HCT116 (cell line): ENCODE data around the gene MEIS1. TPM values are rescaled to one million over a fixed set of nuclear protein-coding genes. Genes with fewer than 3 reads are reported as not detected.

Experiments used
- ATAC-seq: fragments of 200-7000 bp; cut with Tn5 transposase; 2 replicates; pipeline ENCODE4 v1.9.1; 2020; ENCODE audit warnings: mild to moderate bottlenecking, moderate library complexity
- BruUV-seq: library from RNA; stranded (reverse); fragments of 400-500 nt; replicated peaks from 2 replicates; lab custom pipeline; 2021; lab: Mats Ljungman, UMichigan
- CTCF ChIA-PET: fragments of 300-600 bp; sonication (Branson Sonifier 250); formaldehyde crosslinking; loops from one replicate; lab custom pipeline; 2021; ENCODE audit warnings: antibody characterized with exemption; lab: Charles Lee
- POLR2A ChIA-PET: fragments of 300-600, 350-600 bp; sonication (Branson Sonifier 250); formaldehyde crosslinking; loops from one replicate; lab custom pipeline; 2021; ENCODE audit warnings: antibody characterized with exemption; lab: Charles Lee
- RAD21 ChIA-PET, 2 experiments: fragments of 300-600 bp; sonication (Branson Sonifier 250); formaldehyde crosslinking; loops; one replicate each; lab custom pipeline; 2023; ENCODE audit warnings: low total read pairs in 2 of 2; ENCODE audit not compliant: uncharacterized antibody in 2 of 2, unreplicated experiment in 2 of 2, low non-redundant PET in 1 of 2; lab: Charles Lee
- DNase-seq: peaks from one replicate; pipeline ENCODE4 v3.0.0-alpha.2; 2010; ENCODE audit warnings: low read depth, low spot score
- H2AFZ ChIP-seq: fragments of 200-600 bp; shearing (Covaris generic), sonication (generic); 2 replicates; pipeline ENCODE4 v1.6.1; 2017; ENCODE audit warnings: low read depth, mixed run types, mixed read lengths, antibody characterized with exemption, low read length; ENCODE audit not compliant: poor library complexity, severe bottlenecking
- H3K27ac ChIP-seq: 2 replicates; pipeline ENCODE4 v1.5.1; 2012; ENCODE audit warnings: low read depth, low read length
- H3K27me3 ChIP-seq: fragments of 200-600 bp; sonication (generic); 2 replicates; pipeline ENCODE4 v1.6.1; 2016; ENCODE audit warnings: mixed run types, low read length, mixed read lengths; ENCODE audit not compliant: insufficient read depth
- H3K36me3 ChIP-seq, 2 experiments: fragments of 200-500 bp in 1 of 2; fragments of 200-600 bp in 1 of 2; sonication (Bioruptor generic) in 1 of 2; sonication (generic) in 1 of 2; 2 replicates each; pipeline versions ENCODE4 v1.5.1 to v1.6.1; 2014 to 2016; ENCODE audit warnings: low read length in 2 of 2, inconsistent platforms in 1 of 2, mixed read lengths in 1 of 2, mixed run types in 1 of 2; ENCODE audit not compliant: insufficient read depth in 2 of 2, control insufficient read depth in 1 of 2
- H3K4me1 ChIP-seq, 2 experiments: fragments of 200-600 bp in 1 of 2; sonication (generic) in 1 of 2; 2 replicates each; pipeline versions ENCODE4 v1.5.1 to v1.6.1; 2012 to 2017; ENCODE audit warnings: low read length in 2 of 2, inconsistent platforms in 1 of 2, mild to moderate bottlenecking in 1 of 2, mixed read lengths in 1 of 2, mixed run types in 1 of 2, moderate library complexity in 1 of 2; ENCODE audit not compliant: insufficient read depth in 2 of 2, control insufficient read depth in 1 of 2
- H3K4me2 ChIP-seq: fragments of 200-600 bp; sonication (generic); 2 replicates; pipeline ENCODE4 v1.6.1; 2017; ENCODE audit warnings: mixed run types, low read length, mixed read lengths
- H3K4me3 ChIP-seq, 2 experiments: fragments of 200-600 bp in 1 of 2; sonication (generic) in 1 of 2; replicated peaks in 1 of 2; 2 replicates each; pipeline ENCODE4 v1.5.1; 2011 to 2016; ENCODE audit warnings: low read length in 2 of 2, control low read depth in 1 of 2, low read depth in 1 of 2, mild to moderate bottlenecking in 1 of 2, mixed read lengths in 1 of 2, mixed run types in 1 of 2
- H3K79me2 ChIP-seq: fragments of 200-600 bp; sonication (generic); 2 replicates; pipeline ENCODE4 v1.6.1; 2017; ENCODE audit warnings: mild to moderate bottlenecking, mixed run types, low read length, moderate library complexity, mixed read lengths; ENCODE audit not compliant: insufficient read depth
- H3K9ac ChIP-seq: fragments of 200-600 bp; sonication (generic); 2 replicates; pipeline ENCODE4 v1.6.1; 2016; ENCODE audit warnings: low read length, mixed read lengths
- H3K9me2 ChIP-seq: fragments of 200-600 bp; sonication (generic), shearing (Covaris generic); 2 replicates; pipeline ENCODE4 v1.6.1; 2017; ENCODE audit warnings: mixed run types, mild to moderate bottlenecking, moderate library complexity; ENCODE audit not compliant: insufficient read depth
- H3K9me3 ChIP-seq, 2 experiments: fragments of 200-500 bp in 1 of 2; fragments of 200-600 bp in 1 of 2; sonication (Bioruptor generic) in 1 of 2; sonication (generic) in 1 of 2; 2 replicates each; pipeline ENCODE4 v1.6.1; 2014 to 2017; ENCODE audit warnings: low read length in 2 of 2, mixed read lengths in 2 of 2, inconsistent platforms in 1 of 2, low read depth in 1 of 2, mild to moderate bottlenecking in 1 of 2, mixed run types in 1 of 2, moderate library complexity in 1 of 2; ENCODE audit not compliant: control insufficient read depth in 1 of 2, insufficient read depth in 1 of 2
- H4K20me1 ChIP-seq: fragments of 200-600 bp; sonication (generic), shearing (Covaris generic); 2 replicates; pipeline ENCODE4 v1.6.1; 2017; ENCODE audit warnings: mixed run types, mild to moderate bottlenecking, moderate library complexity; ENCODE audit not compliant: insufficient read depth
- ATF3 ChIP-seq: IDR thresholded peaks from 2 replicates; pipeline ENCODE4 v1.6.1; 2012
- CBX3 ChIP-seq: IDR thresholded peaks from 2 replicates; pipeline ENCODE4 v1.6.1; 2012; ENCODE audit warnings: low read depth
- EGR1 ChIP-seq: IDR thresholded peaks from 2 replicates; pipeline ENCODE4 v1.6.1; 2012; ENCODE audit warnings: low read depth
- ELF1 ChIP-seq: IDR thresholded peaks from 2 replicates; pipeline ENCODE4 v1.6.1; 2012; ENCODE audit warnings: low read depth, borderline replicate concordance
- EZH2 ChIP-seq: fragments of 200-600 bp; sonication (generic); IDR thresholded peaks from 2 replicates; pipeline ENCODE4 v1.6.1; 2017; ENCODE audit warnings: antibody characterized with exemption, mixed run types
- EZH2phosphoT487 ChIP-seq: fragments of 200-600 bp; IDR thresholded peaks from 2 replicates; pipeline ENCODE4 v1.6.1; 2018; ENCODE audit warnings: antibody characterized with exemption, borderline replicate concordance
- FOSL1 ChIP-seq: IDR thresholded peaks from 2 replicates; pipeline ENCODE4 v1.6.1; 2012; ENCODE audit warnings: low read depth
- JUND ChIP-seq: IDR thresholded peaks from 2 replicates; pipeline ENCODE4 v1.6.1; 2012
- POLR2A ChIP-seq: IDR thresholded peaks from 2 replicates; pipeline ENCODE4 v1.7.0; 2011; ENCODE audit warnings: borderline replicate concordance; ENCODE audit not compliant: insufficient read depth, insufficient read length; ENCODE audit errors: extremely low read depth
- RAD21 ChIP-seq: IDR thresholded peaks from 2 replicates; pipeline ENCODE4 v1.6.1; 2012; ENCODE audit warnings: low read depth, mild to moderate bottlenecking
- REST ChIP-seq: IDR thresholded peaks from 2 replicates; pipeline ENCODE4 v1.6.1; 2012; ENCODE audit warnings: low read depth
- SIN3A ChIP-seq: IDR thresholded peaks from 2 replicates; pipeline ENCODE4 v1.6.1; 2012; ENCODE audit warnings: low read depth
- SP1 ChIP-seq: IDR thresholded peaks from 2 replicates; pipeline ENCODE4 v1.6.1; 2012; ENCODE audit warnings: low read depth
- SRF ChIP-seq: IDR thresholded peaks from 2 replicates; pipeline ENCODE4 v1.6.1; 2012; ENCODE audit warnings: low read depth
- TCF7L2 ChIP-seq: IDR thresholded peaks from 2 replicates; pipeline ENCODE4 v1.7.0; 2011; ENCODE audit warnings: borderline replicate concordance, inconsistent platforms; ENCODE audit not compliant: insufficient read depth, insufficient read length; ENCODE audit errors: extremely low read depth
- YY1 ChIP-seq: IDR thresholded peaks from 2 replicates; pipeline ENCODE4 v1.6.1; 2011; ENCODE audit warnings: low read length, low read depth, moderate library complexity, mild to moderate bottlenecking; ENCODE audit not compliant: insufficient replicate concordance; ENCODE audit errors: extremely low read depth
- ZFX ChIP-seq: fragments of 450-650 bp; IDR thresholded peaks from 2 replicates; pipeline ENCODE4 v1.6.1; 2017
- intact Hi-C: fragments of 100-400 bp; cut with micrococcal nuclease; formaldehyde crosslinking; loops from 2 replicates; pipeline ENCODE4 v1.10.0; 2022
- total RNA-seq: library from RNA; stranded (reverse); gene quantifications from one replicate; pipeline ENCODE4 v1.2.1, GENCODE V29; 2021; ENCODE audit not compliant: unreplicated experiment
- TF ChIP-seq, protein P1 (sequence below): IDR thresholded peaks from 2 replicates; pipeline ENCODE4 v1.6.1; 2011; ENCODE audit warnings: mild to moderate bottlenecking, low read length, moderate library complexity; ENCODE audit not compliant: insufficient replicate concordance; ENCODE audit errors: extremely low read depth
- TF ChIP-seq, protein P2 (sequence below), 3 experiments: fragments of 200-600 bp in 1 of 3; sonication (generic) in 1 of 3; IDR thresholded peaks in 2 of 3; conservative IDR thresholded peaks in 1 of 3; 2 replicates each; pipeline ENCODE4 v1.5.1; 2012 to 2017; ENCODE audit warnings: low read depth in 2 of 3, low read length in 2 of 3, antibody characterized with exemption in 1 of 3, borderline replicate concordance in 1 of 3, control low read depth in 1 of 3, mild to moderate bottlenecking in 1 of 3, mixed read lengths in 1 of 3, mixed run types in 1 of 3, moderate library complexity in 1 of 3; ENCODE audit not compliant: insufficient read depth in 1 of 3

Gene MEIS1
- total RNA-seq, 1 experiment from 2014 or later, result 0.32 TPM

- Histone ChIP-seq H4K20me1 (no peaks in the 10 kb centered on the region), H3K9me2 (no peaks in the 10 kb centered on the region), H3K4me3 (no peak overlapping the region), H3K27ac (no peak overlapping the region), H3K36me3 (no peaks in the 10 kb centered on the region), H3K4me1 (no peaks in the 10 kb centered on the region), H3K4me2 (no peak overlapping the region), H3K79me2 (no peaks in the 10 kb centered on the region), H3K27me3 (no peaks in the 10 kb centered on the region; the same call in 1 of the 2 replicates), H3K9ac (no peak overlapping the region), H2AFZ (no peak overlapping the region), H3K9me3 (no peaks in the 10 kb centered on the region)
- intact Hi-C loops, result no loop called here
- RAD21 ChIA-PET, result no interaction called here
- POLR2A ChIA-PET, result no interaction called here
- ATAC-seq (no peak), DNase-seq (no peak)
- CTCF ChIA-PET, result no interaction called here
- TF ChIP-seq JUND (no peak), SIN3A (no peak), EZH2phosphoT487 (no peak), EGR1 (no peak), ATF3 (no peak), ZFX (no peak), REST (no peak), RAD21 (no peak), YY1 (no peak), EZH2 (no peak), CBX3 (no peak), SRF (no peak), TCF7L2 (no peak), ELF1 (no peak), FOSL1 (no peak), SP1 (no peak), POLR2A (no peak)
- TF ChIP-seq, protein P1, sequence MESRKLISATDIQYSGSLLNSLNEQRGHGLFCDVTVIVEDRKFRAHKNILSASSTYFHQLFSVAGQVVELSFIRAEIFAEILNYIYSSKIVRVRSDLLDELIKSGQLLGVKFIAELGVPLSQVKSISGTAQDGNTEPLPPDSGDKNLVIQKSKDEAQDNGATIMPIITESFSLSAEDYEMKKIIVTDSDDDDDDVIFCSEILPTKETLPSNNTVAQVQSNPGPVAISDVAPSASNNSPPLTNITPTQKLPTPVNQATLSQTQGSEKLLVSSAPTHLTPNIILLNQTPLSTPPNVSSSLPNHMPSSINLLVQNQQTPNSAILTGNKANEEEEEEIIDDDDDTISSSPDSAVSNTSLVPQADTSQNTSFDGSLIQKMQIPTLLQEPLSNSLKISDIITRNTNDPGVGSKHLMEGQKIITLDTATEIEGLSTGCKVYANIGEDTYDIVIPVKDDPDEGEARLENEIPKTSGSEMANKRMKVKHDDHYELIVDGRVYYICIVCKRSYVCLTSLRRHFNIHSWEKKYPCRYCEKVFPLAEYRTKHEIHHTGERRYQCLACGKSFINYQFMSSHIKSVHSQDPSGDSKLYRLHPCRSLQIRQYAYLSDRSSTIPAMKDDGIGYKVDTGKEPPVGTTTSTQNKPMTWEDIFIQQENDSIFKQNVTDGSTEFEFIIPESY, result no peak
- TF ChIP-seq, protein P2, sequence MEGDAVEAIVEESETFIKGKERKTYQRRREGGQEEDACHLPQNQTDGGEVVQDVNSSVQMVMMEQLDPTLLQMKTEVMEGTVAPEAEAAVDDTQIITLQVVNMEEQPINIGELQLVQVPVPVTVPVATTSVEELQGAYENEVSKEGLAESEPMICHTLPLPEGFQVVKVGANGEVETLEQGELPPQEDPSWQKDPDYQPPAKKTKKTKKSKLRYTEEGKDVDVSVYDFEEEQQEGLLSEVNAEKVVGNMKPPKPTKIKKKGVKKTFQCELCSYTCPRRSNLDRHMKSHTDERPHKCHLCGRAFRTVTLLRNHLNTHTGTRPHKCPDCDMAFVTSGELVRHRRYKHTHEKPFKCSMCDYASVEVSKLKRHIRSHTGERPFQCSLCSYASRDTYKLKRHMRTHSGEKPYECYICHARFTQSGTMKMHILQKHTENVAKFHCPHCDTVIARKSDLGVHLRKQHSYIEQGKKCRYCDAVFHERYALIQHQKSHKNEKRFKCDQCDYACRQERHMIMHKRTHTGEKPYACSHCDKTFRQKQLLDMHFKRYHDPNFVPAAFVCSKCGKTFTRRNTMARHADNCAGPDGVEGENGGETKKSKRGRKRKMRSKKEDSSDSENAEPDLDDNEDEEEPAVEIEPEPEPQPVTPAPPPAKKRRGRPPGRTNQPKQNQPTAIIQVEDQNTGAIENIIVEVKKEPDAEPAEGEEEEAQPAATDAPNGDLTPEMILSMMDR (IDR thresholded peaks at IDR 0.05 in 2 of 3, conservative IDR thresholded peaks at IDR 0.05 in 1 of 3; ENCODE audit: borderline replicate concordance in 1 of 3, insufficient read depth in 1 of 3, low read depth in 2 of 3, low read length in 2 of 3), result no peak
- no TSS peak for BruUV-seq
These were observed 115.9 kb downstream of the MEIS1 start for GRCh38 chr2:66550826-66551225.
